Suppressor macrophage (primary cell): ENCODE data around the gene TANC1.
"Not testable (repeated sequence)": the region's sequence is repeated elsewhere in the genome, so short reads cannot be mapped to it uniquely, and the experiment has no call there.

Experiments used
- DNase-seq, 4 experiments: peaks; one replicate each; pipeline ENCODE4 v3.0.0-alpha.2; 2020 to 2022

TANC1 gene

DNA sequence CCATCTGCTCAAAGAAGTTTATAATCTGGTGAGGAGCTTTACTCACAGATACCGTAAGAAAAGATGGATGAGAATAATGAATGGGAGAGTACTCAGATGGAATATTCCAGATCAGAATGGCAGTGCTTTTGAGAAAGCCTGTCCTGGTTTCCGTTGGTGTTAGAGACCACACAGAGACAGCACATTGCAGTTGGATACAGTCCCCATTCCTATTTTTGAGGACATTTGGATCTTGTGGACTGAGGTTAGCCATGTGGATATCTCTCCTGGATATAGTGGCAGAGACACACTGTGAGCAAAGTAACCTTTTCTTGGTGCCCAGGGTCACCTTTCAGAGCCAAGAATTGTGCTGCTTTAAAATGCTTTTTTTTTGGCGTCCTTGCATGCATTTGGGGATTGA is 63.7 kb downstream of the TANC1 start:
- DNase-seq, result no peak

DNA sequence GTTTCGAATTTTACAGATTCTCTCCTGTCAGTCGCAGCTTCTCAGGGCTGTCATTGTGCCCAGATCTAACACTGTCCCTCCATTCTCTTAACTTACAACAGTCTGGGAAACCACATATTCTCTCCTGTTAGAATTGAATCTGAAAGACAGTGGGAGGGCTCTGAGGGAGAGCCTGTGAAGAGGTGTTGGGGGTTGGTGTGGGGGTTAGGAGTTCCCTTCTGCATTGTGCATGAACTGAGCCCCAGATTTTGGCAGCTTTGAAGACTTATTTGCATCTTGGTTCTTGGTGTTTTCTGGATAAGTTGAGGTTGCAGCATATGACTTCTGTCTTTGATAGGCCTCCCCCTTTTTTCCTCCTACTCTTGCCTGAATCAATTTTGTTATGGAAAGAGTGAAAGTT is 64.1 kb downstream of the TANC1 start:
- no peak for DNase-seq

DNA sequence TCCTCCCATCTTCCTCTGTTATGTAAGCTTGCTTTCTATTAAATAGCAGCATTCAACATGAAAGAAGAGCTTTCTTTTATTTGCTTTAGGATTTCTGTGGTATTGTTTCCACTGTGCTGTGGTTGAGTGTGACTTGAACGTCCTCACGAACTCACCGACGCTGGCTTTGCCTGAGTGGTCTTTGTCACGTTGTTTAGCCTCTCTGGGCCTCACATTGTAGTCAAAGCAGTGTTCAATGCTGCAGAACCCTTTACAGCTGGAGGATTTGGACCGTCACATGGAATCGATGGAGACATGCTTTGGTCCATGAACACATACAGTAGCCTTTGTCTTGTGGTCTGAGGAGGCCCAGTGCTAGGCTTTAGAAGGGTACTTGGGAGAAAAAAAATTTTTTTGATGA is 66.3 kb downstream of the TANC1 start:
- no peak for DNase-seq

DNA sequence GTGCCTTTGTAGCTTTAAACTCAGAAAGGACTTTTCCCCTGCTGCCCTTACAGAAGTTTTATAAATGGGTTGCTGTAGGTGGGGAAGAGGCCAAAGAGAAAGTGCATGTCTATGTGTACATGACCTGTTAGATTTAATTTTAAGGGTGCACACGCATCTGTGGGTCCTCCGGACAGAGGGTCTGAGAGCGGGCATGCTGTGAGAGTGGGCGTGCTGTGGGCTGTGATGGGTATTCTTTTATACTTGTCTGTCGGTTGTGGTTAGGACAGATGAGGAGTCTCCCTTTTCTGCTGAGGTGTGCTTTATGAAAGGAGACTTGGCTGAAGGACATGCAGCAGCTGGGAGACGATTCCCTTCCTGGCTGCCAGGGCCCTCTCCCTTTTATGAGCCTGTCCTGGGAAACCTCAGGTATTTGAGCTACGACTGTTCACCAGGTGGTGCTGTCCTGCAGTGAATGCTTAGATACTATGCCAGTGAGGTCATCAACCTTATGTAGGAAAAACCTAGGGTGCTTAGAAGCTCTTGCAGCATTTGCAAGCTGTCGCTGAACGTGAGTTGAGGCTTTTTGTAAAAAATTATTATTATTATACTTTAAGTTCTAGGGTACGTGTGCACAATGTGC is 67.5 kb downstream of the TANC1 start:
- DNase-seq, result peak in 3 of 4 experiments; percentile 6 to 17 (median 7)

DNA sequence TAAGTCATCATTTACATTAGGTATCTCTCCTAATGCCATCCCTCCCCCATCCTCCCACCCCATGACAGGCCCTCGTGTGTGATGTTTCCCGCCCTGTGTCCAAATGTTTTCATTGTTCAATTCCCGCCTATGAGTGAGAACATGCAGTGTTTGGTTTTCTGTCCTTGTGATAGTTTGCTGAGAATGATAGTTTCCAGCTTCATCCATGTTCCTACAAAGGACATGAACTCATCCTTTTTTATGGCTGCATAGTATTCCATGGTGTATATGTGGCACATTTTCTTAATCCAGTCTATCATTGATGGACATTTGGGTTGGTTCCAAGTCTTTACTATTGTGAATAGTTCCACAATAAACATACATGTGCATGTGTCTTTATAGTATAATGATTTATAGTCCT is 68.0 kb downstream of the TANC1 start:
- DNase-seq, result not testable (repeated sequence)

DNA sequence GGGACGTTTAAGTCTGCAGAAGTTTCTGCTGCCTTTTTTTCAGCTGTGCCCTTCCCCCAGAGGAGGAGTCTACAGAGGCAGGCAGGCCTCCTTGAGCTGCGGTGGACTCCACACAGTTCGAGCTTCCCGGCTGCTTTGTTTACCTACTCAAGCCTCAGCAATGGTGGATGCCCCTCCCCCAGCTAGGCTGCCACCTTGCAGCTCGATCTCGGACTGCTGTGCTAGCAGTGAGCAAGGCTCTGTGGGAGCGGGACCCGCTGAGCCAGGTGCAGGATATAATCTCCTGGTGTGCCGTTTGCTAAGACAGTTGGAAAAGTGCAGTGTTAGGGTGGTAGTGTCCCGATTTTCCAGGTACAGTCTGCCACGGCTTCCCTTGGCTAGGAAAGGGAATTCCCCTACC is 72.9 kb downstream of the TANC1 start:
- DNase-seq, result not testable (repeated sequence)

DNA sequence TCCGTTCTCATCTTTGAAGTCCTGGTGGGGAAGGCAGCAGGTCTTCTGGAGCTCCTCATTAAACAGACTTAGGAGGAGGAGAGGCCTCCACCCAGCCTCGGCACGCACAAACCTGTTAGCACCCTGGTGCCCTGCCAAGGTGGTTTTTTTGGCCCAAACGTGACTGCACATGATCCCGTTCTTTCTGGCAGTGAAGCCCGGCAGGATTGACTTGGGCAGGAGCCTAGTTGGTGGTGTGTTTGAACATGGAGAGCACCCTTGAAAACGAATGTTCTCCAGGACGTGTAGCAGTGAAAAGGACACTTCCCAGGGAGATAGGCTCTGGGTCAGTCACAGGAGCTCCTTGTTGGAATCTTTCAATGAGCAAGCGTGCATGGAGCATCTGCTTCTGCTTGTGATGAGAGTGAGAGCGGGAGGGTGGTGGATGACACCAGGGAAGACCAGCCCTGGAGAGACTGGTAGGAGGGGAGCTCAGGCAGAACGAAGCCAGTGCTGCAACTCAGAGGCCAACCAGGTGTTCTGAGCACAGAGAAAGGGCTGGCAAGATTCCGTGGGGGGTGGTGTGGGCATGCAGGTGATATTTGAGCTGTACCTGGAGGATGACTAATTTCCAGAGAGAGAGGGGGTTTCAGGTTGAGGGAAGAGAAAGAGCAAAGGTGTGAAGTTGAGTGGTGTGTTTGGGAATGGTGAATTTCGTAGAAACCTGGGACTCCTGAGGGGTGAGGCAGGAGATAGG is 73.8 kb downstream of the TANC1 start:
- no peak for DNase-seq

DNA sequence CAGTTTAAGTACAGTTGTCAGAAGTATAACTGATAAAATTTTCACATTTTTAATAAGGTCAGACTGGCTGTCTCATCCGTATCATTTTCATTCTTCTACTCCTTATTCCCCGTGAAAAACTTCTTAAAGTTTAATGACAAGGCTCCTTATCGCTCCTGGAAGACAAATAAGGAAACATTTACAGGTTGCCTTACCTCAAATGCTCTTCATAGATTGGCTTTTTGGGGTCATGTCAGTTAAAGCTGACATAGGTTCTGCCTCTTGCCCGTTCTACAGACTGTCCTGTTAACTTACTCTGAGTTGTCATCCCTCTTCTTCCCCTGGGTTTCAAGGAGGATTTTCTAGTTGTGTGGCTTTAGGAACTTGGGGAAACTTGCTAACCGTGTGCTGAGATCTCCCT is 75.3 kb downstream of the TANC1 start:
- DNase-seq, result no peak

DNA sequence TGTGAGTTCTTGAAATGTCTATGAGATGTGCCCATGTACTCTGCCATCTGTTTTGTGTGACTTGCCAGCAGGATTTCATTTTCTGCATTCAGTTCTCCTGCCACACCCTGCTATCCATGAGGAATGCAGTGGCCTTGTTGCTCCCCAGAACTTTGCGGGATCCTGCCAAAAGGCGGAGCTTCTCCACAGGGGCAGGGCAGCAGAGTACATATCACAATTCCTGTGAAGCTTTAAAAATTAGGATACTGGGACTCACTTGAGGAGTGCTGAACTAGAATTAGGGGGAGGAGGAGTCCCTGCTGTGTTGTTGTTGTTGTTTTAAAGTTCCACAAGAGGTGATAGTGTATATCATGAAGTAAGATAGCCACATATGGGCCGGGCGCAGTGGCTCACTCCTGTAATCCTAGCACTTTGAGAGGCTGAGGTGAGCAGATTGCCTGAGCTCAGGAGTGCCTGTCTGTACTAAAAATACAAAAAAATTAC is 76.4 kb downstream of the TANC1 start:
- DNase-seq, result no peak

DNA sequence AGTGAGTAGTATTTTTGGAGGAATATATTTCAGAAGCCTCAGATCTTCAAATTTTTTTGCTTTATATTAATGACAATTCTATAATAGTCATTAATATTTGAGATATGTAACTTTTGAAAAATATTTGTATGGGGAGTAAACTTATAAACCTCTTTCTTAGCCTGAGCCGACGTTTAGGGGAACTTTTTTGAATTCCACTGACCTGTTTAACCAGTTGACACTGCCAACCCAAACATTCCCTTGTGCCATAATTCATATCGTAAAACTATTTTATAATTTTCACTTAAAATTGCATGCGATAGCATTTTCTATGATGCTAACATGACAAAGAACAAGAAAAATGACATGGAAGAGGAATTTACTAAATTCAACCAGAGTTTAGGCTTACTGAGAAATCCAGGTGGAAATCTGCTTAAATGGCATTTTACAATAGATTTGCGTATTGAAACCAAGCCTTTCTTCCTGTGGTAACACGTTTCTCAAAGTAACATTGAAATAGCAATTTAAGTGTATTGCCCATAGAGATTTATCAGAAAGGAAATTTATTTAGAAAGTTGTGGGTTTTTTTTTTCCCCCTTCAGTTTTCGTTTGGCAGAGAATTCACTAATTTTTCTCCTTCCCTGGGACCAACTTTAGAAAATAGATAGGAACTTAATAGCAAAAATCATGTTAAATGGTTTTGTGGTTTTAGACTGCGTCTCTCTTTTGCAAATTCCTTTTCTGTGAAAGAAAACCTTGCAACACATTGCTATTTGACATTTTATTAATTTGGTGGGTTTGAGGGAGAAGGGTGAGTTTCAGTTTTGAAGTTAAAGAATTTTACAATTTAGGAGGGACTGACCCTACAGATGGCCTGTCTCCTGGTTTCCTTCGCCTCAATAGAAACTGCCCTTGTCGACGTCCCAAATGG is 77.4 kb downstream of the TANC1 start:
- no peak for DNase-seq

DNA sequence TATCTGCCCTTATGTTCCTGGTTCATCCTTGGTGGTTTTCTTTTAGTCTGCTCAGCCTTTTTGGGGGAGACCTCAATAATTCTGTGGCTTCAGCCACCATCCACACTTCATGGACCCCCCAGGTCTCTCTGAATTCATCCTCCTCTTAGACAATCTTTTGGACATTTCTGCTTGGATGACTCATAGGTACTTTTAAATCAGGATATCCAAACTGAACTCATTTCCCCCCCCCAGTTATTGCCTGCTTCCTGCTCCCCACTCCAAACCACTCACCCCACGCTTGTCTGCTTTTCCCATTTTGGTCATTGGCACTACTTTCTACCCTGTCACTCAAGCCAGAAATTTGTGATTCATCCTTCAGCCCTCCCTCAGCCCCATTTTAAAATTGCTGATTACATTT is 78.5 kb downstream of the TANC1 start:
- DNase-seq, result peak in 3 of 4 experiments; percentile 5 to 11 (median 10)

DNA sequence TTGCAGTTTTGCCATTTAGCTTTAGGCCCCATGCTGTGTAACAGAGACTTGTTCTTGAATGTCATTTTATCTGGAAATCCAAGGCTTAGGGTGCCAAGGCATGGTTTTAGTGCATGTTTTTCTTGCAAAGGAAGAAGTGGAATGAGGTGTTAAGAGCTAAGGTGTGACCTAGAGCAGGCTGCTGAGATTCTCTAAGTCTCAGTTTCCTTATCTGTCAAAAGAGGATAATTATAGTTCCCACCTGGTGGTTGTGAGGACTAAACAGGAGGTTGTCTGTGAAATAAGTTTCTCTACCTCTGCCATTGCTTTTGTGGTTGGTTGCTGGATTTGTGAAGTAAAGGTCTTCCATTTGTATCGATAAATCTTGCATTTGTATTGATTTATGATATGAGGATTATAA is 82.0 kb downstream of the TANC1 start:
- DNase-seq, result no peak

DNA sequence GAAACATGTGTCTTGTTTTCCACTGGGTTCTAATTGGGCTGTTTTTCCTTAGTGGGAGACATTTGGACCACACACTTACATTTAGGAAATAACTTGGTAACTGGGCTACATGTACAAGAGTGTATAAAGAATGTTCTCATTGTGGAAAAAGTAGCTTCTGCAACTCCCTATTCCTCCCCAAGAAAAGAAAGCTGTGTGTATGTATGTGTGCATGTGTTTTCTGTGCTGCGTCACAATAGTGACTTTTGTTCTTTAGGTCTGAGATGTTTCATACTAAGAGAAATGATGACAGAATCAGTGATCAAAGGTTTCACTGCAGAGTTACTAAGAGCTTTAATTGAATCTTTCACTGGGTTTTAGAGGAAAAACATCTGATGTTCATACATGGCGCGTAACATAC is 82.7 kb downstream of the TANC1 start:
- DNase-seq, result no peak

DNA sequence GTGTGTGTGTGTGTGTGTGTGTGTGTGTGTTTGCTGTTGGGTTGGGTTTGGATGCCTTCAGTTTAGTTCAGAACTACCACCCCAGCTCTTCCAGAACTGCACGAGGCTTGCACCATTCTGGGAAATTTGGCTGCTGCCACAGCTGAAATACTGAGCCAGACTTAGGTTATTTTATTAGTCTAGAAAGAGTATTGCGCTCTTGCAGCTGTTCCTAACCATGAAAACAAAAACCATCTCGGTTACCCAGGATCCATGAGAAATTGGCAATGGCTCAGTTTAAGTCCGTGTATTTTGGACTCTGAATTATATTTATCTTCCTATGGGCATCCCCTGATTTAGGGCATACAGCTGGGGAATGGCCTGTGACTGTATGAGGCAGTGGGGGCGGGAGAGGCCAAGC is 83.2 kb downstream of the TANC1 start:
- no peak for DNase-seq

DNA sequence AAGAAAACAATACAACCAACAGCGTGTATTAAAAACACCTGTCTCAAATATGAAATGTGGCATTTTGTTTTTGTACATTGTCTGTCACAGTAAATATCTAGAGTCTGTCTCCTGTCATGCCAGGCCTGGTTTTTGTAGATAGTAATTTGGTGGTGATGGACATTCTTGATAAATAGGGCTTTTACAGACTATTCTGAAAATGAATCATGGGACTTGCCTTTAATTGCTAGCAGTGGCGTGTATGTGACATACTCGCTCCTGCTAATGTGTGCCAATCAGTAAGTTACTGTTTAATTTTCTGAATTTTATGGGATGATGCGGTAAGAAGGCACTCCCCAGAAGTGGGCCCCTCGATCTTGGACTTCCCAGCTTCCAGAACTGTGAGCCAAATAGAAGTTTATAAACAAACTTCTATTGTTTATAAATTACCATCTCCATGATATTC is 83.7 kb downstream of the TANC1 start:
- DNase-seq, result no peak

DNA sequence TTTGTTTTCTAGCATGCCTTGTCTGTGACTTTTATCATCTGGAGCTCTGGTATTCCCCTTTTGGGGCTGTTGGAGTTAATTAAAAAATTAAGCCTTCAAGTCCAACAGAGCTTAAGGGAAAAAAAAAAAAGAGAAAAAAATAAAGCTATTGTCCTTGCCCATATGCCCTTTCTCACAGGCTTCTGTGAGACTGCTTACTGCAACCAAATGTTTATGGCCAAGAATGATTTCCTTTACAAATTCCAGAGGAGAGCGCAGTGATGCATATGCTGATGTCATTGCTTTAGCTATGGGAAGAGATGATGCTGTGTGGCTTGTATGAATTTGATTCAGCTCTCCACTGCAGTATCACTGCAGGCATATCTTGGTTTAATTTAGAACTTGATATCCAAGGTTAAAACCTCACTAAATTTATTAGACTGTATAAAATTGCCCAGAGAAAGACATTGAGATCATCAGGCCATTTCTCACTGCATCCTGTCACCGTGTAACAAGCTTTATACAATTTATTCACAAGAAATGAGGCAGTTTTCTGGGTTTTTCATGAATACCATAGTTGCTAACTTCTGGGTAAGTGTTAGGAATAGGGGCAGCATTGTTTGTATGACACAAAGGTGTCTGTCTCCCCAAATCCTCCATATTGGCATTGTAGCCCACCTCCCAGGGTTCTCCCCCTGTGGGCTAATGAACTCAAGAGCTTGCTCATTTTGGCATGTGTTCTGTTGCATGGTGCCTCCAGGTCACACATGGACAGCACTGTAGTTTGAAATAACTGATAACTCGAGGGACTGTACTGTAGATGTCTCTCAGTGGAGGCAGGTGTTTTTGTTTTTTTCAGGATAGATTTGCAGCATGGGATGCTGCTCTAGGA is 85.0 kb downstream of the TANC1 start:
- DNase-seq, result no peak

DNA sequence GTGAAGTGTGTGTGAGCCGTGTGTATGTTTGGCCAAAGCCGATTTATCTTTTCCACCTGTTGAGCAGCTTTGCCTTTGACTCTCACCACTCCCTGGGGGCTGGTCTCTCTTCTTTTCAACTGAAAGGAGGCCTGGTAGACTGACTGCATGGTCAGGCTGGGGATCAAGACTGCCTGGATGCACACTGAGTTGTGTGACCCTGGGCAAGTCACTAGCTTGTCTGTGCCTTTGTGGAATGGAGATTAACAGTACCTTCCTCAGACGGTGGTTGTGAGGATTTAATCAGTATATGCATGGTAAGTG is 85.5 kb downstream of the TANC1 start:
- no peak for DNase-seq

DNA sequence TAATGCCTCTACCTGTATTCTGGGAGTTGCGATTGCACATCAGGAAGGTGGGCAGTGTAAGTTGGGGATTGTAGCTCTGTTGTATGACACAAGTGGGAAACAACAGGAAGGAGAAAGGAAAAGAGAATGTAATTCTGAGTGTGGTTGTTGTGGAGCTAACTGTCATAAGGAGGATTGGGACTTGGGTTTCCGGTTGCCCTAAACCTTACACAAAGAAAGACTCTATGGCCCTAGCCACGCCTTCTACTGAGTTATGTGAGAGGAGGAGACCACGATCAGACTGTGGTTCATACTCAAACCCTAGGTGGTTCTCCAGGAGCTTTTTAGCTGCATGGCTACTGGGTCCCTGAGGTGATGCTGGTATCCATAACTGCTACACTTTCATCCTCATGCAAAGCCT is 86.5 kb downstream of the TANC1 start:
- no peak for DNase-seq

DNA sequence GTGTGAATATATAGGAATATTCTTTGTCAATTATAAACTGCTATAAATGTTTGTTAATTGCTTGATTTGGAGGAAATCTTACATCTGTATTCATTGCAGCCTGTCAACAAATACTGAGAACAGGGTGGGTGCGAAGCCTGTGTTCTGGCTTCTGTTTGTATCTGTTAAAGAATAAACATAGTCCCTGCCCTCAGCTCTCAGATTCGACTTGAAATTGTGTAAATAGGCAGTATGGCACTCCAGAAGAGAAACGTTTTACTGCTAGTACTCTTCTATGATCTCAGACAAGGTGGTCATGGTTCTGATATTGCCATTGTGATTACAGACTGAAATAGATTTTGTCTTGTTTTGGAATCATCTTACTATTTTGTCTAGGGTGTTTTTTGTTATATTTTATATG is 92.1 kb downstream of the TANC1 start:
- no peak for DNase-seq

DNA sequence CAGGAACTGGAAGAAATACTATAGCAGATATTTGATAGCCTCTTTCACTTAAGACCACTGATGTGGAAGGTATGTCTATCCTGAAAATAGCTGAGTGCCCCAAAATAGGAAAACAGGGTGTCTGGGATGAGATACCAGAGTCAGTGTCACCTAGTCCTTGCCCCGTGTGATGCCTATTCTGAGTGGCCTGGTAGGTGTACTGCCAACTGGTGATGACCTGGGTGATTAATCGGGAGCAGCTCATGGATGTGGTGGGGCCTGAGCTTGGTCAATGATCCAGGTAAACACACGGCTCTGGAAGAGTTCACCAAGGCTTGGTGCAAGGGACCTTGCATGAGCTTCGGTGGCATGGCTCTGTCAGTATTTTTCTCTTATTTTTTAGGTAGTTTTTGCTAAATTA is 95.2 kb downstream of the TANC1 start:
- DNase-seq, result no peak

DNA sequence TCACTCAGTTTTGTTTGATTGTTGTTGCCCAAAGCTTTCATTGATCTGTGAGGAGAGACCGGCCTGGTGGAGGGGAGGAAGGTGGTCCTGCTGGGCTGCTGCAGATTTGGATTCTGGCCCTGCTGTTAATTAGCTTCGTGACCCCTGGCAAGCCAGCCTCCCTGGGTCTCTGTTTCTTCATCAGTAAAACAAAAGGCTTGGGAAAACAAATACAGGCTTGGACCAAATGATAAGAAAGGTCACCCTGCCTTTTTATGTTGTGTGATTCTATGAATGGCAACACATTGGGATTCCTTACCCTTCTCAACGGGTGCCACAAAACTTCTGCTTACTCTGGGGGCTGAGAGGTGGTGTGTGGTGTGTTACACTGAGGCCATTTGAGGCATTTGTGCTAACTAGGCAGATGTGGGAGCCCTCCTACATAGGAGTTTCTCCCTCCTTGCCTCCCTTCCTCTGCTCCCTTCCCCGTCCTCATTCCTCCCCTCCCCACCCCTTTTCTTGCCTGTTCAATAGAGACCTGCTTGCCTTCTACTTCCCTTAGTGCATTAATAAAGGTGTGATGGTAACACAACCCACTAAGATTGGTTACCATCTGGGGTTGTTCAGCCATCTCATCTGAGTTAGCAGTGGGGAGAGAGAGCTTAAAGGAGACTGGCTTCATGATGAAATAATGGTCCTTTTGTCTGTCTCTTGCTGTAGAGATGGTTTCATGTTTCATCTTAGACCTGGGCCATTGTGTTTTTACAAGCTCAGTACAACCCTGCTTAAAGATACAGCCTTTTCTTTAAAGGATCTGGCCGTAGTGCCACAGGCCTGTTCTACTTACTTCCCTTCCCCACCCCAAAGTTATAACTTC is 96.2 kb downstream of the TANC1 start:
- no peak for DNase-seq

DNA sequence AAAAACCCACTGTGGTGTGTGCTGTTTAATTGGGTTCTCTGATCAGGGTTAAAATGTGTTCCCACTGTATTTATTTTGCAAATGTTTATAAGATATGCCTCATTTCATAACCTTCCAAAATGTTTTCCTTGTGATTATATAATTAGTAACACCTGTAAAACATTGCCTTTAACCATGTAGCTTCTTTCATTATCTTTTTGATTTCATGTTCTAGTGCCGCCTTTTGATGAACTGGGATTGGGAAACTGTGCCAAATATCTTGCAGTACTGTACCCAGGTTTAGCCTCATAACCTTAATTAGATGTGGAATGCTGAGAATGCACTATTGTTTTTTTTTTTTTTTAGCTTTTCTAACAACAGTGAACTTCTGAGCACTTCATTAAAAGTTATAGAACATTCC is 96.9 kb downstream of the TANC1 start:
- DNase-seq, result no peak
